Upper lobe of right lung (tissue), 1 donor: ENCODE data around the gene NDST1. TPM values are rescaled to one million over a fixed set of nuclear protein-coding genes. Genes with fewer than 3 reads are reported as not detected.

Source experiments
- ATAC-seq: fragments of 200-7000 bp; cut with Tn5 transposase; one replicate; pipeline ENCODE4 v1.9.1; 2020; ENCODE audit warnings: mild to moderate bottlenecking, moderate library complexity
- DNase-seq: peaks from one replicate; pipeline ENCODE4 v3.0.0-alpha.2; 2020
- H3K27ac ChIP-seq: fragments of 200-600 bp; one replicate; pipeline ENCODE4 v1.8.0; 2022
- H3K27me3 ChIP-seq: fragments of 200-600 bp; one replicate; pipeline ENCODE4 v1.8.0; 2022; ENCODE audit warnings: mild to moderate bottlenecking
- H3K36me3 ChIP-seq: fragments of 200-600 bp; one replicate; pipeline ENCODE4 v1.8.0; 2022
- H3K4me1 ChIP-seq: fragments of 200-600 bp; one replicate; pipeline ENCODE4 v1.8.0; 2022
- H3K4me3 ChIP-seq: fragments of 200-600 bp; one replicate; pipeline ENCODE4 v1.8.0; 2022; ENCODE audit warnings: mild to moderate bottlenecking
- H3K9me3 ChIP-seq: fragments of 200-600 bp; one replicate; pipeline ENCODE4 v1.8.0; 2022
- CTCF ChIP-seq: fragments of 200-600 bp; IDR thresholded peaks from one replicate; pipeline ENCODE4 v1.8.0; 2022; ENCODE audit warnings: antibody characterized with exemption
- intact Hi-C: fragments of 100-400 bp; cut with DNase I; formaldehyde crosslinking; loops from one replicate; pipeline ENCODE4 v1.11.0; 2022
- total RNA-seq: library from RNA; stranded (reverse); fragmentation: NEBNext Ultra II Directional; extraction: Animal tissue kit (Norgen Biotek cat#: 25700); gene quantifications from one replicate; pipeline ENCODE4 v1.2.1, GENCODE V29; 2021
- donor health status: DM: no; HTN: yes; CAD: no; lungs with severe emphysema.

Gene NDST1
- total RNA-seq, 1 donor from 2014 or later = 143 TPM

- Histone ChIP-seq H3K9me3 (no peaks in the 10 kb centered on the region), H3K27ac (no peak overlapping the region), H3K4me3 (no peak overlapping the region), H3K4me1 (peaks cover 4% of the 10 kb centered on the region), H3K27me3 (no peaks in the 10 kb centered on the region), H3K36me3 (no peaks in the 10 kb centered on the region)
- DNase-seq (no peak), ATAC-seq (no peak)
- intact Hi-C loops = no loop called here
- TF ChIP-seq CTCF = no peak
Measured at GRCh38 chr5:150481708-150481965, 26.3 kb upstream of the NDST1 start.

GRCh38 chr5:150481972-150482406 is 25.9 kb upstream of the NDST1 start:
- Histone ChIP-seq H3K9me3 (no peaks in the 10 kb centered on the region), H3K36me3 (no peaks in the 10 kb centered on the region), H3K27me3 (no peaks in the 10 kb centered on the region), H3K4me1 (peaks cover 5% of the 10 kb centered on the region), H3K4me3 (no peak overlapping the region), H3K27ac (no peak overlapping the region)
- intact Hi-C loops = no loop called here
- DNase-seq (no peak), ATAC-seq (no peak)
- TF ChIP-seq CTCF = no peak

GRCh38 chr5:150484964-150485692 is 22.8 kb upstream of the NDST1 start:
- Histone ChIP-seq H3K27ac (peak overlapping the region; percentile 91), H3K9me3 (no peaks in the 10 kb centered on the region), H3K4me1 (peaks cover 32% of the 10 kb centered on the region), H3K4me3 (peak overlapping the region; percentile 86), H3K36me3 (no peaks in the 10 kb centered on the region), H3K27me3 (no peaks in the 10 kb centered on the region)
- no peak for ATAC-seq
- DNase-seq = no peak
- no peak for TF ChIP-seq CTCF
- intact Hi-C loops = no loop called here

- Histone ChIP-seq H3K4me3 (peak overlapping the region; percentile 86), H3K4me1 (peaks cover 39% of the 10 kb centered on the region), H3K27me3 (no peaks in the 10 kb centered on the region), H3K36me3 (no peaks in the 10 kb centered on the region), H3K9me3 (no peaks in the 10 kb centered on the region), H3K27ac (peak overlapping the region; percentile 91)
- TF ChIP-seq CTCF = no peak
- ATAC-seq = peak; percentile 59
- peak; percentile 88 for DNase-seq
- intact Hi-C loops = no loop called here
Measured at GRCh38 chr5:150485693-150486401, 22.1 kb upstream of the NDST1 start.

- peaks cover 47% of the 10 kb centered on the region for H3K4me1 ChIP-seq
- peak overlapping the region; percentile 91 for H3K27ac ChIP-seq
- intact Hi-C loops = no loop called here
- H3K27me3 ChIP-seq = no peaks in the 10 kb centered on the region
- ATAC-seq (peak; percentile 55), DNase-seq (peak; percentile 87)
- H3K9me3 ChIP-seq = no peaks in the 10 kb centered on the region
- peak overlapping the region; percentile 86 for H3K4me3 ChIP-seq
- peaks cover under 1% of the 10 kb centered on the region for H3K36me3 ChIP-seq
- TF ChIP-seq CTCF = no peak
Measured at GRCh38 chr5:150486402-150487198, 21.3 kb upstream of the NDST1 start.
